H1 (cell line): Measurements from ENCODE around the gene IDH3A. TPM values are rescaled to one million over a fixed set of nuclear protein-coding genes. Genes with fewer than 3 reads are reported as not detected.

Experiments
- CTCF ChIA-PET: fragments of 300-600 bp; sonication (Branson Sonifier 250); formaldehyde crosslinking; loops from one replicate; lab custom pipeline; 2021; ENCODE audit not compliant: partially characterized antibody; lab: Charles Lee
- POLR2A ChIA-PET: fragments of 300-600 bp; sonication (Branson Sonifier 250); formaldehyde crosslinking; loops from one replicate; lab custom pipeline; 2021; ENCODE audit warnings: inconsistent platforms; ENCODE audit not compliant: partially characterized antibody; lab: Charles Lee
- DNase-seq, 2 experiments: peaks; one replicate each; pipeline versions ENCODE4 v3.0.0 to v3.0.0-alpha.2; 2010 to 2022; ENCODE audit warnings: low spot score in 2 of 2, low read depth in 1 of 2, mixed read lengths in 1 of 2
- FAIRE-seq: peaks from 2 replicates; lab custom pipeline; 2011; peaks lifted over from hg19 to GRCh38; lab: Jason Lieb, UNC
- H2AFZ ChIP-seq: 2 replicates; pipeline ENCODE4 v1.8.1; 2012; ENCODE audit warnings: low read length, inconsistent platforms
- H2AK5ac ChIP-seq: 2 replicates; pipeline ENCODE4 v1.6.1; 2013; ENCODE audit warnings: low read depth, low read length
- H2BK120ac ChIP-seq: replicated peaks from 2 replicates; pipeline ENCODE3; 2013; ENCODE audit warnings: low read depth, low read length, inconsistent platforms
- H2BK12ac ChIP-seq: 2 replicates; pipeline ENCODE4 v1.6.1; 2013; ENCODE audit warnings: low read depth, low read length
- H2BK15ac ChIP-seq: 2 replicates; pipeline ENCODE4 v1.6.1; 2013; ENCODE audit warnings: low read length
- H2BK20ac ChIP-seq: 2 replicates; pipeline ENCODE4 v1.6.1; 2013; ENCODE audit warnings: low read length
- H2BK5ac ChIP-seq: 2 replicates; pipeline ENCODE4 v1.6.1; 2013; ENCODE audit warnings: low read depth, low read length
- H3K14ac ChIP-seq: 2 replicates; pipeline ENCODE4 v1.6.1; 2013; ENCODE audit warnings: inconsistent platforms; ENCODE audit not compliant: insufficient read length
- H3K18ac ChIP-seq: 2 replicates; pipeline ENCODE4 v1.6.1; 2013; ENCODE audit warnings: low read length; ENCODE audit errors: extremely low read depth
- H3K23ac ChIP-seq: 2 replicates; pipeline ENCODE4 v1.6.1; 2013; ENCODE audit warnings: inconsistent platforms; ENCODE audit not compliant: insufficient read length
- H3K23me2 ChIP-seq: 2 replicates; pipeline ENCODE4 v1.6.1; 2013; ENCODE audit warnings: low read depth, low read length
- H3K27ac ChIP-seq: 2 replicates; pipeline ENCODE4 v1.6.1; 2011; ENCODE audit warnings: low read depth, low read length, inconsistent platforms
- H3K27me3 ChIP-seq, 4 experiments: replicated peaks in 1 of 4; 1 replicate in 1 of 4; 2 replicates in 3 of 4; pipeline versions ENCODE4 v1.6.1 to v1.8.1; 2011 to 2013; ENCODE audit warnings: low read length in 3 of 4, mild to moderate bottlenecking in 3 of 4, inconsistent platforms in 2 of 4, mixed read lengths in 2 of 4, moderate library complexity in 1 of 4; ENCODE audit not compliant: control insufficient read depth in 3 of 4, insufficient read depth in 3 of 4; ENCODE audit errors: extremely low read depth in 1 of 4
- H3K36me3 ChIP-seq, 4 experiments: 2 replicates each; pipeline versions ENCODE4 v1.6.1 to v1.8.1; 2011 to 2013; ENCODE audit warnings: mild to moderate bottlenecking in 4 of 4, low read length in 3 of 4, moderate library complexity in 2 of 4, control low read depth in 1 of 4, inconsistent platforms in 1 of 4; ENCODE audit not compliant: insufficient read depth in 4 of 4, control insufficient read depth in 2 of 4
- H3K4ac ChIP-seq: replicated peaks from 2 replicates; pipeline ENCODE3; 2013; ENCODE audit warnings: low read length, low read depth, mixed read lengths, inconsistent platforms; ENCODE audit not compliant: insufficient read length
- H3K4me1 ChIP-seq, 4 experiments: replicated peaks in 1 of 4; 1 replicate in 1 of 4; 2 replicates in 3 of 4; pipeline versions ENCODE4 v1.6.1 to v1.8.1; 2011 to 2013; ENCODE audit warnings: low read length in 3 of 4, inconsistent platforms in 2 of 4, mixed read lengths in 1 of 4; ENCODE audit not compliant: insufficient read depth in 4 of 4, control insufficient read depth in 3 of 4
- H3K4me2 ChIP-seq, 2 experiments: 2 replicates each; pipeline versions ENCODE4 v1.6.1 to v1.8.1; 2011 to 2013; ENCODE audit warnings: low read depth in 2 of 2, low read length in 2 of 2, control low read depth in 1 of 2, inconsistent platforms in 1 of 2, mild to moderate bottlenecking in 1 of 2; ENCODE audit not compliant: insufficient read depth in 1 of 2
- H3K4me3 ChIP-seq, 4 experiments: fragments of 200-600, 300-600 bp in 1 of 4; sonication (generic), shearing (Covaris generic), sonication (Bioruptor Twin) in 1 of 4; 2 replicates each; pipeline versions ENCODE4 v1.5.1 to v1.8.1; 2011 to 2016; ENCODE audit warnings: low read length in 4 of 4, low read depth in 3 of 4, control low read depth in 2 of 4, inconsistent platforms in 2 of 4, mild to moderate bottlenecking in 2 of 4, mixed read lengths in 1 of 4, moderate library complexity in 1 of 4; ENCODE audit not compliant: insufficient read depth in 2 of 4; ENCODE audit errors: extremely low read depth in 1 of 4
- H3K56ac ChIP-seq: replicated peaks from 2 replicates; pipeline ENCODE3; 2013; ENCODE audit warnings: low read depth, mild to moderate bottlenecking, mixed read lengths, low read length, inconsistent platforms; ENCODE audit not compliant: insufficient read length
- H3K79me1 ChIP-seq: 2 replicates; pipeline ENCODE4 v1.6.1; 2013; ENCODE audit warnings: low read depth, low read length, control low read depth
- H3K79me2 ChIP-seq, 2 experiments: 2 replicates each; pipeline versions ENCODE4 v1.6.1 to v1.8.1; 2012 to 2013; ENCODE audit warnings: low read length in 2 of 2, mild to moderate bottlenecking in 2 of 2, inconsistent platforms in 1 of 2; ENCODE audit not compliant: insufficient read depth in 2 of 2, control insufficient read depth in 1 of 2
- H3K9ac ChIP-seq, 4 experiments: replicated peaks in 1 of 4; 1 replicate in 1 of 4; 2 replicates in 3 of 4; pipeline versions ENCODE4 v1.6.1 to v1.8.1; 2011 to 2013; ENCODE audit warnings: low read depth in 3 of 4, low read length in 3 of 4, control low read depth in 2 of 4, mild to moderate bottlenecking in 2 of 4, moderate library complexity in 2 of 4, inconsistent platforms in 1 of 4; ENCODE audit errors: extremely low read depth in 1 of 4
- H3K9me3 ChIP-seq, 2 experiments: 2 replicates each; pipeline versions ENCODE4 v1.6.1 to v1.8.1; 2012 to 2013; ENCODE audit warnings: mild to moderate bottlenecking in 2 of 2, moderate library complexity in 2 of 2, control low read depth in 1 of 2, inconsistent platforms in 1 of 2, low read depth in 1 of 2, low read length in 1 of 2, mixed read lengths in 1 of 2; ENCODE audit not compliant: insufficient read depth in 2 of 2
- H4K20me1 ChIP-seq, 2 experiments: replicated peaks in 1 of 2; 2 replicates each; pipeline versions ENCODE3 to v1.8.1; 2011 to 2013; ENCODE audit warnings: inconsistent platforms in 2 of 2, low read length in 2 of 2, mild to moderate bottlenecking in 1 of 2; ENCODE audit not compliant: insufficient read depth in 2 of 2, control insufficient read depth in 1 of 2
- H4K5ac ChIP-seq: 2 replicates; pipeline ENCODE4 v1.6.1; 2013; ENCODE audit warnings: low read length, low read depth, mixed read lengths, inconsistent platforms; ENCODE audit not compliant: insufficient read length
- H4K8ac ChIP-seq: 2 replicates; pipeline ENCODE4 v1.8.0; 2013; ENCODE audit warnings: mild to moderate bottlenecking, moderate library complexity, low read length, inconsistent platforms; ENCODE audit not compliant: insufficient read depth; ENCODE audit errors: extremely low read depth
- H4K91ac ChIP-seq: replicated peaks from 2 replicates; pipeline ENCODE3; 2013; ENCODE audit warnings: low read length, mixed read lengths, inconsistent platforms; ENCODE audit not compliant: insufficient read length
- CBX5 ChIP-seq: fragments of 300-800, 300-1000 bp; sonication (generic); IDR thresholded peaks from 2 replicates; pipeline ENCODE4 v1.7.1; 2016; ENCODE audit warnings: antibody characterized with exemption, low read length, low read depth
- CHD2 ChIP-seq: IDR thresholded peaks from 2 replicates; pipeline ENCODE4 v1.6.1; 2012; ENCODE audit warnings: low read length, improper control_type of control experiment
- CTBP2 ChIP-seq: IDR thresholded peaks from 2 replicates; pipeline ENCODE4 v1.7.0; 2011; ENCODE audit warnings: borderline replicate concordance, mild to moderate bottlenecking, moderate library complexity, mixed read lengths, low read length; ENCODE audit not compliant: insufficient read depth, insufficient read length
- CTCF ChIP-seq, 3 experiments: IDR thresholded peaks; 1 replicate in 2 of 3; 2 replicates in 1 of 3; pipeline versions ENCODE4 v1.5.1 to v1.6.1; 2011; ENCODE audit warnings: low read length in 3 of 3, mild to moderate bottlenecking in 3 of 3, inconsistent platforms in 2 of 3, low read depth in 1 of 3, moderate library complexity in 1 of 3; ENCODE audit not compliant: insufficient read depth in 1 of 3; ENCODE audit errors: control extremely low read depth in 1 of 3
- HDAC6 ChIP-seq: IDR thresholded peaks from one replicate; pipeline ENCODE4 v1.7.1; 2012; ENCODE audit warnings: low read depth, mild to moderate bottlenecking, inconsistent platforms, low read length, moderate library complexity
- KDM1A ChIP-seq: fragments of 200-600, 300-600 bp; sonication (generic); IDR thresholded peaks from 2 replicates; pipeline ENCODE4 v1.7.1; 2016; ENCODE audit warnings: mild to moderate bottlenecking, low read length, borderline replicate concordance
- NANOG ChIP-seq: IDR thresholded peaks from 2 replicates; pipeline ENCODE4 v1.6.1; 2011; ENCODE audit warnings: low read length, low read depth, mild to moderate bottlenecking, inconsistent platforms; ENCODE audit not compliant: insufficient read depth, poor library complexity, severe bottlenecking
- RXRA ChIP-seq: IDR thresholded peaks from 2 replicates; pipeline ENCODE4 v1.6.1; 2011; ENCODE audit warnings: low read depth, mild to moderate bottlenecking, low read length, moderate library complexity; ENCODE audit not compliant: insufficient read depth
- SIN3A ChIP-seq, 2 experiments: IDR thresholded peaks in 1 of 2; conservative IDR thresholded peaks in 1 of 2; 2 replicates each; pipeline ENCODE4 v1.6.1; 2011 to 2012; ENCODE audit warnings: low read length in 2 of 2, improper control_type of control experiment in 1 of 2, low read depth in 1 of 2, mild to moderate bottlenecking in 1 of 2
- SIRT6 ChIP-seq: IDR thresholded peaks from one replicate; pipeline ENCODE4 v1.7.1; 2012; ENCODE audit warnings: low read length, inconsistent platforms
- SRF ChIP-seq: IDR thresholded peaks from 2 replicates; pipeline ENCODE4 v1.6.1; 2011; ENCODE audit warnings: mild to moderate bottlenecking, low read depth, low read length, moderate library complexity
- YY1 ChIP-seq: IDR thresholded peaks from 2 replicates; pipeline ENCODE4 v1.6.1; 2011; ENCODE audit warnings: low read depth, mild to moderate bottlenecking, low read length
- WGBS, 2 experiments: shearing (Covaris generic) in 1 of 2; methylation state at CpG; one replicate each; pipeline versions ENCODE4 v1.1.6 to v1.1.7; 2013 to 2015; ENCODE audit warnings: low lambda C conversion rate in 2 of 2, mixed read lengths in 2 of 2, inconsistent platforms in 1 of 2, low coverage in 1 of 2, missing lambda C conversion rate in 1 of 2; ENCODE audit not compliant: insufficient replicate concordance in 2 of 2, insufficient coverage in 1 of 2, insufficient read length in 1 of 2; ENCODE audit errors: extremely low coverage in 1 of 2, missing lambda C conversion rate in 1 of 2; 5-methylcytosine and 5-hydroxymethylcytosine counted together
- polyA plus RNA-seq, 7 experiments: library from polyadenylated mRNA; depleted of rRNA in 3 of 7; stranded (reverse) in 5 of 7; unstranded in 2 of 7; fragments of >200 nt in 5 of 7; fragments of 200-250 nt in 2 of 7; gene quantifications; 1 replicate in 5 of 7; 2 replicates in 1 of 7; 4 replicates in 1 of 7; pipeline versions ENCODE4 v1.2.1 to v1.2.3, GENCODE V29; 2011 to 2013; ENCODE audit warnings: missing spikeins in 2 of 7, mixed read lengths in 2 of 7
- total RNA-seq: library from RNA; stranded (reverse); fragmentation: NEBNext Ultra II Directional; extraction: Animal tissue kit (Norgen Biotek cat#: 25700); gene quantifications from 2 replicates; pipeline ENCODE4 v1.2.1, GENCODE V29; 2021

Gene IDH3A
- total and polyA plus RNA-seq, 2 of the 8 experiments (the other 6 are each of a cell fraction or from before 2014, with no cell fraction given): 23.4 to 36.8 TPM

- Histone ChIP-seq H3K79me1 (no peaks in the 10 kb centered on the region), H3K79me2 (no peaks in the 10 kb centered on the region), H4K20me1 (no peaks in the 10 kb centered on the region), H3K36me3 (peaks cover 3 to 21% (median 15%) of the 10 kb centered on the region in 4 experiments), H3K4me1 (no peaks in the 10 kb centered on the region), H3K4me3 (no peak overlapping the region), H2BK15ac (no peak overlapping the region), H4K8ac (no peak overlapping the region), H3K27me3 (no peaks in the 10 kb centered on the region), H2BK5ac (no peak overlapping the region), H3K23ac (no peak overlapping the region), H2BK120ac (no peak overlapping the region), H2BK20ac (no peak overlapping the region), H3K27ac (no peak overlapping the region), H3K14ac (no peak overlapping the region), H2AFZ (no peak overlapping the region), H2BK12ac (no peak overlapping the region), H3K23me2 (no peaks in the 10 kb centered on the region; the same call in 1 of the 2 replicates), H3K4me2 (no peak overlapping the region), H4K5ac (no peak overlapping the region), H2AK5ac (no peak overlapping the region), H4K91ac (no peak overlapping the region), H3K9me3 (no peaks in the 10 kb centered on the region), H3K18ac (no peak overlapping the region), H3K4ac (no peak overlapping the region), H3K9ac (no peak overlapping the region), H3K56ac (no peak overlapping the region)
- ChIA-PET CTCF (interaction anchor here (1.1 to 1.6 kb wide), 2 partner anchors 32 to 55 kb away, joined by 3 to 6 read pairs; no protein-coding TSS in a partner anchor), POLR2A (no interaction called here)
- DNase-seq: no peak
- FAIRE-seq: no peak
- 83% methylated on average over 1 of the region's 2 CpGs; no CpG with 5 or more reads in 1 of the 2 experiments for WGBS, 2 experiments
- TF ChIP-seq SRF: no peak
- TF ChIP-seq CBX5: no peak
- TF ChIP-seq CTCF (IDR thresholded peaks at IDR 0.05; ENCODE audit: control extremely low read depth in 1 of 3, insufficient read depth in 1 of 3, low read depth in 1 of 3, low read length in 3 of 3): no peak
- TF ChIP-seq SIN3A (conservative IDR thresholded peaks at IDR 0.05 in 1 of 2, IDR thresholded peaks at IDR 0.05 in 1 of 2; ENCODE audit: low read depth in 1 of 2, low read length in 2 of 2): no peak
- TF ChIP-seq RXRA: no peak
- TF ChIP-seq NANOG: no peak
- no peak for TF ChIP-seq KDM1A
- TF ChIP-seq CHD2: no peak
- TF ChIP-seq CTBP2: no peak
- no peak for TF ChIP-seq HDAC6
- TF ChIP-seq YY1: no peak
- no peak for TF ChIP-seq SIRT6
Observed at GRCh38 chr15:78164010-78164409, 14.8 kb downstream of the IDH3A start.
